GM10266 (cell line): ENCODE data around the gene SLC12A3.

ENCODE experiments used
- DNase-seq: peaks from one replicate; pipeline ENCODE4 v3.0.0; 2012; ENCODE audit errors: extremely low spot score
- CTCF ChIP-seq: IDR thresholded peaks from 2 replicates; pipeline ENCODE4 v1.5.1; 2012; ENCODE audit warnings: mild to moderate bottlenecking, low read depth; ENCODE audit not compliant: control insufficient read depth, insufficient read depth; ENCODE audit errors: missing control alignments

The SLC12A3 gene

GRCh38 chr16:56923481-56924091 is 58.6 kb downstream of the SLC12A3 start:
- no peak for DNase-seq
- no peak for TF ChIP-seq CTCF

GRCh38 chr16:56927471-56927870 is 62.5 kb downstream of the SLC12A3 start:
- no peak for TF ChIP-seq CTCF
- no peak for DNase-seq

GRCh38 chr16:56929639-56930038 is 64.6 kb downstream of the SLC12A3 start:
- no peak for DNase-seq
- no peak for TF ChIP-seq CTCF

- no peak for TF ChIP-seq CTCF
- DNase-seq = no peak
Observed at GRCh38 chr16:56930486-56931270, 65.7 kb downstream of the SLC12A3 start.

- DNase-seq = peak; percentile 69
Observed at GRCh38 chr16:56931271-56931891, 66.4 kb downstream of the SLC12A3 start.

GRCh38 chr16:56931892-56932720 is 67.1 kb downstream of the SLC12A3 start, which contains the start of gene HERPUD1:
Gene HERPUD1, plus strand, starts transcription at chr16:56932142. Its CDS starts 103 bp downstream, at chr16:56932245.
- peak; percentile 97 for DNase-seq
- TF ChIP-seq CTCF = no peak

More at GRCh38 chr16:56931271-56931891, 66.4 kb downstream of the SLC12A3 start:
- no peak for TF ChIP-seq CTCF
